BE2C (cell line): ENCODE results near the gene TYW3.
"Not testable (repeated sequence)": the region's sequence is repeated elsewhere in the genome, so short reads cannot be mapped to it uniquely, and the experiment has no call there.

ENCODE experiments used
- DNase-seq: peaks from one replicate; pipeline ENCODE4 v3.0.0-alpha.2; 2020
- H3K27me3 ChIP-seq: fragments of 250-450 bp; sonication (Bioruptor Pico); 2 replicates; pipeline ENCODE4 v1.5.1; 2020; ENCODE audit warnings: mild to moderate bottlenecking
- H3K36me3 ChIP-seq: fragments of 250-450 bp; sonication (Bioruptor Pico); 2 replicates; pipeline ENCODE4 v1.5.1; 2020; ENCODE audit warnings: mild to moderate bottlenecking
- H3K4me1 ChIP-seq: fragments of 250-450 bp; sonication (Bioruptor Pico); 2 replicates; pipeline ENCODE4 v1.5.1; 2020
- H3K4me3 ChIP-seq: 2 replicates; pipeline ENCODE4 v1.5.1; 2011; ENCODE audit warnings: low read depth, low read length
- H3K9me3 ChIP-seq: fragments of 250-450 bp; sonication (Bioruptor Pico); 2 replicates; pipeline ENCODE4 v1.5.1; 2020
- TF ChIP-seq, protein P1 (sequence below): IDR thresholded peaks from 2 replicates; pipeline ENCODE4 v1.5.1; 2012; ENCODE audit warnings: mild to moderate bottlenecking, low read depth, low read length

The TYW3 gene

DNA sequence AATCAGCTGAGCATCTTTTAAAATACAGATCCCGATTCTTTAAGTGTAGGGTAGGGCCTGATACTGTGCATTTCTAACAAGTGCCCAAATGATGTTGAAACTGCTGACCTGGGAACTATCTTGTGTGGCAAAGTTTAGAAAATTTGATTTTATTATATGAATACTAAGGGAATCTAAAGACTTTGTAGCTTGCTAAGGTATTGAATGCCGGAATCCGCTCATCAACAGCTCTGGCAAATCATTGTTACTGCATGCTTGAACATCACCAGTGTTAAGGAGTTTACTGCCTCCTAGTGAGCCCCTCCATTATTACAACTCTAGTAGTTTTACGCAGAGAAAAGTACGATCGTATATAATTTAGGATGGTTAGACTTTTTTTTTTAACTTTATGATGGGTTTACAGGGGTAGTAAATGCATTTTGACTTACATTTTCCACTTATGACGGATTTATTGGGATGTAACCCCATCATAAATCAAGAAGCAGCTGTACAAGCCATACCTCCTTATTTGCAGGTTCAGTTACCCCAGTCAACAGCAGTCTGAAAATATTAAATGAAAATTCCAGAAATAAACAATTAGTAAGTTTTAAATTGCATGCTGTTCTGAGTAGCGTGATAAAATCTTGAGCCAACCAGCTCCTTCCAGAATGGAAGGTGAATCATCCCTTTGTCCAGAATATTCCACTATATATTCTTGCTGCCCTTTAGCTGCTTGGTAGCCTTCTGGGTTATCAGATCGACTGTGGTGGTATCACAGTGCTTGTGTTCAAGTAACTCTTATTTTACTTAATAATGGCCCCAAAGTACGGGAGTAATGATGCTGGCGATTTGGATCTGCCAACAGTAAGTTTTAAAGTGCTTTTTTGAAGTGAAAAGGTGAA is 892 bp downstream of the TYW3 start:
- no peaks in the 10 kb centered on the region for H3K27me3 ChIP-seq
- H3K36me3 ChIP-seq, result no peaks in the 10 kb centered on the region
- DNase-seq, result peak; percentile 34
- TF ChIP-seq, protein P1, sequence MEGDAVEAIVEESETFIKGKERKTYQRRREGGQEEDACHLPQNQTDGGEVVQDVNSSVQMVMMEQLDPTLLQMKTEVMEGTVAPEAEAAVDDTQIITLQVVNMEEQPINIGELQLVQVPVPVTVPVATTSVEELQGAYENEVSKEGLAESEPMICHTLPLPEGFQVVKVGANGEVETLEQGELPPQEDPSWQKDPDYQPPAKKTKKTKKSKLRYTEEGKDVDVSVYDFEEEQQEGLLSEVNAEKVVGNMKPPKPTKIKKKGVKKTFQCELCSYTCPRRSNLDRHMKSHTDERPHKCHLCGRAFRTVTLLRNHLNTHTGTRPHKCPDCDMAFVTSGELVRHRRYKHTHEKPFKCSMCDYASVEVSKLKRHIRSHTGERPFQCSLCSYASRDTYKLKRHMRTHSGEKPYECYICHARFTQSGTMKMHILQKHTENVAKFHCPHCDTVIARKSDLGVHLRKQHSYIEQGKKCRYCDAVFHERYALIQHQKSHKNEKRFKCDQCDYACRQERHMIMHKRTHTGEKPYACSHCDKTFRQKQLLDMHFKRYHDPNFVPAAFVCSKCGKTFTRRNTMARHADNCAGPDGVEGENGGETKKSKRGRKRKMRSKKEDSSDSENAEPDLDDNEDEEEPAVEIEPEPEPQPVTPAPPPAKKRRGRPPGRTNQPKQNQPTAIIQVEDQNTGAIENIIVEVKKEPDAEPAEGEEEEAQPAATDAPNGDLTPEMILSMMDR, result peak; percentile 65
- H3K9me3 ChIP-seq, result no peaks in the 10 kb centered on the region
- peak overlapping the region; percentile 85 for H3K4me3 ChIP-seq
- no peaks in the 10 kb centered on the region for H3K4me1 ChIP-seq

DNA sequence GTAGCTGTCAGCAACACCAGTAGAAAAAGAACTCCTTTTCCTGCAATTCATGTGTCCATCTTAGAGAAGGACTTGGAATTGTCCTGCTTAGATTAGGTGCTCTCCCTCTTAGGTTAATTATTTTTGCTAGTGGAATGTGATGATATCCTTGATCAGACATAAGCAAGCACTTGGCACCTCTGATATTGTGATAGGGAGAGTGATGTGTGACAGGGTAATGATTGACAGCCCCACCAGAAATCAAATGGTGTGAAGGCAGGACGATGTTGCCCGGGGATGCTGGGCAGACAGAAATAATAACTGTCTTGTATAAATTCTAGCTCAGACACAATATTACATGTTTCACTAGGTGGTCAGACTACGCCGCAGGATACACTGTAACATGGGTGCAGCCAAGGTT is 4.4 kb downstream of the TYW3 start:
- TF ChIP-seq, protein P1, result no peak
- peaks cover 4% of the 10 kb centered on the region; the same call in 1 of the 2 replicates for H3K36me3 ChIP-seq
- no peaks in the 10 kb centered on the region for H3K27me3 ChIP-seq
- no peak overlapping the region for H3K4me3 ChIP-seq
- H3K4me1 ChIP-seq, result no peaks in the 10 kb centered on the region
- no peaks in the 10 kb centered on the region for H3K9me3 ChIP-seq
- DNase-seq, result no peak

DNA sequence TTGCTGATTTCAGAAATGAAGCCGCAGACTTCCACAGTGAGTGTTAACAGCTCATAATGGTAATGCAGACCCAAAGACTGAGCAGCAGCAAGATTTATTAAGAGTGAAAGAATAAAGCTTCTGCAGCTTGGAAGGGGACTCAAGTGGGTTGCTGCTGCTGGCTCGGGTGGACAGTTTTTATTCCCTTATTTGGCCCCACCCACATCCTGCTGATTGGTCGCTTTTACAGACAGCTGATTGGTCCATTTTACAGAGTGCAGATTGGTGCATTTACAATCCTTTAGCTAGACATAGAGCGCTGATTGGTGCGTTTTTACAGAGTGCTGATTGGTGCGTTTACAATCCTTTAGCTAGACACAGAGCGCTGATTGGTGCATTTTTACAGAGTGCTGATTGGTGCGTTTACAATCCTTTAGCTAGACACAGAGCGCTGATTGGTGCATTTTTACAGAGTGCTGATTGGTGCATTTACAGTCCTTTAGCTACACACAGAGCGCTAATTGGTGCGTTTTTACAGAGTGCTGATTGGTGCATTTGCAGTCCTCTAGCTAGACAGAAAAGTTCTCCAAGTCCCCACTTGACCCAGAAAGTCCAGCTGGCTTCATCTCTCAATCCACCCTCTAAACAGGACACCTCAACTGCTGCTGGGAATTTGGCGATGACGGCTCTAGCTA is 7.5 kb downstream of the TYW3 start:
- H3K4me1 ChIP-seq, DNase-seq, H3K4me3 ChIP-seq, H3K36me3 ChIP-seq, H3K27me3 ChIP-seq, H3K9me3 ChIP-seq: not testable (repeated sequence)

DNA sequence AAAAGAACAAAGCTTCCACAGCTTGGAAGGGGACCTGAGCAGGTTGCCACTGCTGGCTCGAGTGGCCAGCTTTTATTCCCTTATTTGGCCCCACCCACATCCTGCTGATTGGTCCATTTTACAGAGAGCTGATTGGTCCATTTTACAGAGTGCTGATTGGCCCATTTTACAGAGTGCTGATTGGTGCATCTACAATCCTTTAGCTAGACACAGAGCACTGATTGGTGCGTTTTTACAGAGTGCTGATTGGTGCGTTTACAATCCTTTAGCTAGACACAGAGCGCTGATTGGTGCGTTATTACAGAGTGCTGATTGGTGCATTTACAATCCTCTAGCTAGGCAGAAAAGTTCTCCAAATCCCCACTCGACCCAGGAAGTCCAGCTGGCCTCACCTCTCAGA is 12.3 kb downstream of the TYW3 start:
- not testable (repeated sequence) for H3K4me1 ChIP-seq, H3K36me3 ChIP-seq, DNase-seq, H3K4me3 ChIP-seq, H3K9me3 ChIP-seq, H3K27me3 ChIP-seq

DNA sequence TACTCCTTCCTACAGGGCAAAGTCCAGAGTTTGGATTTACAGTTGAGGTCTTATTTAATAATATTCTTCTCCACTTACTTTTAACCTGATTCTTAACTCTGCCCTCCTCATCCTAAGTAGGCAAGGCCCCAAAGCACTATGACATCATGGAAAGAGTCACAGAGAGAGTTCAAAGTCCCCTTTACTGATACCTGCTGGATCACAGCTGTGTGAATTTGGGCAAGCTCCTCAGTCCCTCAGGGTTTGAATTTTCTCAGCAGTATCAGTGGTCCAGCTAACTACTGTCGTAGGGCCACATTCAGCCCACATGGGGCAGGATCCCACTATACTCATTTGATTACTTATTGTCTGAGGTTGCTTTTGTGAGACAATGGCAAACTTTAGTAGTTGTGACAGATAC is 16.0 kb downstream of the TYW3 start:
- no peak for DNase-seq
- H3K36me3 ChIP-seq, result no peaks in the 10 kb centered on the region
- no peak overlapping the region for H3K4me3 ChIP-seq
- H3K9me3 ChIP-seq, result no peaks in the 10 kb centered on the region
- TF ChIP-seq, protein P1, result no peak
- H3K4me1 ChIP-seq, result no peaks in the 10 kb centered on the region
- no peaks in the 10 kb centered on the region for H3K27me3 ChIP-seq

DNA sequence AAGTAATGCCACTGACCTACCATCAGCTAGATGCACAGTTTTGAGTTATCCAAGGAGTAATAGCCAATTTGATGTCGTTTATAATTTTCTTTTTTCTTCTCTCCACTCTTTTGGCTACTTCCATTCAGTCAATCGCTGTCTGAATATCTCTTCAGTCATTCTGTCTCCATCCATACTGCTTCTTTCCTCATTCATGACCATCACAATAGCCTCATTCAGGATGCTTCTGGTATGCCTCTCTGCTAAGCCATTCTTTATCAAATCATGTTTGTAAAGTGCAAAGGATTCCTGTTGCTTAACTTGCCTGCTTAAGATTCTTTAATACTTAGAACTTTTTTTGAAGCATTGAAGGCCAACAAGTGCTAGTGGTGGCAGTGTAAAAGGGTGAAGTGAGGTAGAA is 20.2 kb downstream of the TYW3 start:
- TF ChIP-seq, protein P1, result no peak

DNA sequence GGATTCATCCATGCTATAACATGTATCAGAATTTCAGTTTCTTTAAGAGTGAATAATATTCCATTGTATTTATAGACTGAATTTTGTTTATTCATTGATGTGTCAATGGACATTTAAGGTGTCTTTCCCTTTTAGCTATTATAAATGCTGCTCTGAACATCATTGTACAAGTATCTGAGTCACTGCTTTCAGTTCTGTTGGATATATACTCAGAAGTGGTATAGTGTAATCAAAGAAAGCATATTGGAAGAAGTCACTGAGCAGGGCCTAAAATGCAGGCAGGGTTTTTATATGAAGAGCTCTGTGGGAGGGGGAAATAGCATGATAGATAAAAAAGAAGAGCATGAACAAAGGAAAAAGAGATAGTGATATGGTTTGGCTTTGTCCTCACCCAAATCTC is 22.5 kb downstream of the TYW3 start:
- Histone ChIP-seq H3K36me3 (no peaks in the 10 kb centered on the region; the same call in 1 of the 2 replicates), H3K27me3 (no peaks in the 10 kb centered on the region), H3K4me1 (no peaks in the 10 kb centered on the region), H3K9me3 (no peaks in the 10 kb centered on the region), H3K4me3 (no peak overlapping the region)
- TF ChIP-seq, protein P1, result no peak
- DNase-seq, result no peak

More for the DNA sequence above, 20.2 kb downstream of the TYW3 start:
- Histone ChIP-seq H3K27me3 (no peaks in the 10 kb centered on the region), H3K4me3 (no peak overlapping the region), H3K36me3 (no peaks in the 10 kb centered on the region; the same call in 1 of the 2 replicates), H3K9me3 (no peaks in the 10 kb centered on the region), H3K4me1 (no peaks in the 10 kb centered on the region)
- no peak for DNase-seq

DNA sequence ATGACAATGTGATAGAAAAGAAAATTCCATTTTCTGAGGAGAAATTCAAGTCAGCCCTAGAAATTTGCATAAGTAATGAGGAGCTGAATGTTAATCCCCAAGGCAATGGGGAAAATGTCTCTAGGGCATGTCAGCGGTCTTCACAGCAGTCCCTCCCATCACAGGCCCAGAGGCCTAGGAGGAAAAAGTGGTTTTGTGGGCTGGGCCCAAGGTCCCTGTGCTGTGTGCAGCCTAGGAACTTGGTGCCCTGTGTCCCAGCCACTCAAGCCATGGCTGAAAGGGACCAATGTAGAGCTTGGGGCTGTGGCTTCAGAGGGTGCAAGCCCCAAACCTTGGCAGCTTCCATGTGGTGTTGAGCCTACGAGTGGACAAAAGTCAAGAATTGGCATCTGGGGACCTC is 23.7 kb downstream of the TYW3 start:
- not testable (repeated sequence) for H3K36me3 ChIP-seq, H3K4me3 ChIP-seq, DNase-seq, H3K9me3 ChIP-seq, H3K27me3 ChIP-seq, H3K4me1 ChIP-seq
